Trophoblast cell (in vitro differentiated cells and primary cell): Measurements from ENCODE around the gene ZIK1.

Source experiments
- DNase-seq, 2 donors: peaks; one replicate each; pipeline ENCODE4 v3.0.0-alpha.2; 2016
- H2AFZ ChIP-seq: 2 replicates; pipeline ENCODE4 v1.6.1; 2013; ENCODE audit warnings: low read length, moderate library complexity, mild to moderate bottlenecking; ENCODE audit not compliant: insufficient read depth, poor library complexity
- H2AK5ac ChIP-seq: 2 replicates; pipeline ENCODE4 v1.6.1; 2013; ENCODE audit warnings: mild to moderate bottlenecking, low read length
- H2BK120ac ChIP-seq: 2 replicates; pipeline ENCODE4 v1.6.1; 2013; ENCODE audit warnings: low read length, mild to moderate bottlenecking, moderate library complexity; ENCODE audit not compliant: insufficient read depth, poor library complexity
- H2BK12ac ChIP-seq: 2 replicates; pipeline ENCODE4 v1.6.1; 2013; ENCODE audit warnings: mild to moderate bottlenecking, low read length, moderate library complexity
- H2BK5ac ChIP-seq: 2 replicates; pipeline ENCODE4 v1.6.1; 2013; ENCODE audit warnings: low read length, low read depth, moderate library complexity, mild to moderate bottlenecking; ENCODE audit not compliant: poor library complexity
- H3K14ac ChIP-seq: 2 replicates; pipeline ENCODE4 v1.6.1; 2013; ENCODE audit warnings: mild to moderate bottlenecking, low read length
- H3K18ac ChIP-seq: 2 replicates; pipeline ENCODE4 v1.6.1; 2013; ENCODE audit warnings: mild to moderate bottlenecking, low read length
- H3K23ac ChIP-seq: 2 replicates; pipeline ENCODE4 v1.6.1; 2013; ENCODE audit warnings: low read length
- H3K27ac ChIP-seq: 2 replicates; pipeline ENCODE4 v1.5.1; 2013; ENCODE audit warnings: low read depth, mild to moderate bottlenecking, inconsistent platforms, low read length, moderate library complexity
- H3K27me3 ChIP-seq: 2 replicates; pipeline ENCODE4 v1.6.1; 2013; ENCODE audit warnings: inconsistent platforms, mild to moderate bottlenecking, low read length, moderate library complexity; ENCODE audit not compliant: insufficient read depth
- H3K36me3 ChIP-seq, 2 experiments: 1 replicate in 1 of 2; 2 replicates in 1 of 2; pipeline ENCODE4 v1.6.1; 2013; ENCODE audit warnings: low read length in 2 of 2, mild to moderate bottlenecking in 2 of 2, moderate library complexity in 1 of 2; ENCODE audit not compliant: insufficient read depth in 2 of 2, control insufficient read depth in 1 of 2
- H3K4ac ChIP-seq: 2 replicates; pipeline ENCODE4 v1.6.1; 2013; ENCODE audit warnings: low read depth, mild to moderate bottlenecking, low read length, moderate library complexity
- H3K4me1 ChIP-seq, 2 experiments: 1 replicate in 1 of 2; 2 replicates in 1 of 2; pipeline ENCODE4 v1.6.1; 2013; ENCODE audit warnings: low read length in 2 of 2, mild to moderate bottlenecking in 2 of 2, moderate library complexity in 1 of 2; ENCODE audit not compliant: insufficient read depth in 2 of 2, control insufficient read depth in 1 of 2
- H3K4me2 ChIP-seq: 2 replicates; pipeline ENCODE4 v1.6.1; 2013; ENCODE audit warnings: inconsistent platforms, mild to moderate bottlenecking, low read length, moderate library complexity
- H3K4me3 ChIP-seq: 2 replicates; pipeline ENCODE4 v1.5.1; 2013; ENCODE audit warnings: mild to moderate bottlenecking, low read depth, low read length, inconsistent platforms
- H3K79me1 ChIP-seq: one replicate; pipeline ENCODE4 v1.6.1; 2013; ENCODE audit warnings: low read length
- H3K79me2 ChIP-seq: 2 replicates; pipeline ENCODE4 v1.6.1; 2013; ENCODE audit warnings: low read length, mild to moderate bottlenecking; ENCODE audit not compliant: control insufficient read depth, insufficient read depth, poor library complexity
- H3K9ac ChIP-seq: 2 replicates; pipeline ENCODE4 v1.6.1; 2013; ENCODE audit warnings: mild to moderate bottlenecking, low read length
- H3K9me3 ChIP-seq: 2 replicates; pipeline ENCODE4 v1.6.1; 2013; ENCODE audit warnings: low read depth, mild to moderate bottlenecking, control low read depth, inconsistent platforms, low read length; ENCODE audit not compliant: insufficient read depth
- H4K12ac ChIP-seq: 2 replicates; pipeline ENCODE4 v1.6.1; 2013; ENCODE audit warnings: low read depth, mild to moderate bottlenecking, low read length, moderate library complexity
- H4K8ac ChIP-seq: 2 replicates; pipeline ENCODE4 v1.6.1; 2013; ENCODE audit warnings: low read depth, mild to moderate bottlenecking, low read length, moderate library complexity
- H4K91ac ChIP-seq: one replicate; pipeline ENCODE4 v1.6.1; 2013; ENCODE audit warnings: low read depth, mild to moderate bottlenecking, low read length, moderate library complexity
- WGBS: extraction: QIAGEN DNeasy Blood & Tissue Kit; methylation state at CpG from one replicate; pipeline ENCODE4 v1.1.7; 2013; ENCODE audit warnings: missing lambda C conversion rate; ENCODE audit not compliant: insufficient read length, insufficient coverage; ENCODE audit errors: extremely low coverage; 5-methylcytosine and 5-hydroxymethylcytosine counted together

Gene ZIK1

GRCh38 chr19:57641715-57642234, 57.8 kb downstream of the ZIK1 start:
- Histone ChIP-seq H3K27me3 (no peaks in the 10 kb centered on the region), H3K4me1 (no peaks in the 10 kb centered on the region), H3K79me2 (no peaks in the 10 kb centered on the region), H3K14ac (no peak overlapping the region), H2AFZ (no peak overlapping the region), H3K79me1 (no peaks in the 10 kb centered on the region), H4K8ac (no peak overlapping the region), H3K27ac (no peak overlapping the region), H4K91ac (no peak overlapping the region), H2BK120ac (no peak overlapping the region), H3K9me3 (peaks cover 1% of the 10 kb centered on the region), H3K4ac (no peak overlapping the region), H2AK5ac (no peak overlapping the region), H3K4me3 (no peak overlapping the region), H2BK5ac (no peak overlapping the region), H2BK12ac (no peak overlapping the region), H3K4me2 (no peak overlapping the region), H3K23ac (no peak overlapping the region), H4K12ac (no peak overlapping the region), H3K36me3 (peaks cover 20 to 36% of the 10 kb centered on the region in 2 experiments), H3K9ac (no peak overlapping the region), H3K18ac (no peak overlapping the region)
- no peak for DNase-seq
- no CpG with 5 or more reads among the region's 4 CpGs for WGBS

DNA sequence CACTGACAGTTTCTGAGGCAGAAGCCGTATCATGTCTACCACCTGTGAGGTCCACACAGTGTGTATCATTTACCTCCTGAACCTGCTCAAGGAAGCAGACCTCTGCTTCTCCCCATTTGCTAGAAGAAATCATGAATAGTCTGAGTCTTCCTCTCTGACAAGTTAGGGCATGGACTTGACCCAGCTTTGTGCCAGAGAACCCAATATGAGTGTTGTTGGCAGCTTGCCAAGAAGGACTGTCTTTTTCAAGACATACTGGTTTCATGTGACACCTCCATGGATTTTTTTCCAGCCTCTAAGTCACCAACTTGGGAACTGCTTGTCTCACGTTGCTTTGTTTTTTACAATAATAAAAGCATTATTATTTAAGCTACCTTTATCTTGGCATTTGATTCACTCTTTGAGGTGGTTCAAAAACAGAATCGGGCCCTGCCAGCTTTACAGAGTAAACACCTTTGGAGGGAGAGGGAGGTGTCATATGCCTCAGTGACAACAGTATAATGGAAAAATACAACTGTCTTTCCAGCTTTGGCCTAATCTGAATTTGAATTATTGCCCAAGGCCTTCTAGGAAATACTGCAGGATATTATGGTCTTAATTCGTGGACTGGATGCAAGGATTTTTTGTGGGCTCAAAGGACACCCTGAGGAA, 58.6 kb downstream of the ZIK1 start:
- no peak overlapping the region for H2BK12ac ChIP-seq
- no peak overlapping the region for H3K27ac ChIP-seq
- no peaks in the 10 kb centered on the region for H3K4me1 ChIP-seq
- H4K91ac ChIP-seq, result no peak overlapping the region
- H4K8ac ChIP-seq, result no peak overlapping the region
- no peak overlapping the region for H3K23ac ChIP-seq
- H3K9ac ChIP-seq, result no peak overlapping the region
- DNase-seq, result no peak
- no peaks in the 10 kb centered on the region for H3K79me1 ChIP-seq
- no peak overlapping the region for H2BK120ac ChIP-seq
- H3K4me2 ChIP-seq, result no peak overlapping the region
- H4K12ac ChIP-seq, result no peak overlapping the region
- H2BK5ac ChIP-seq, result no peak overlapping the region
- H3K14ac ChIP-seq, result no peak overlapping the region
- no peak overlapping the region for H3K18ac ChIP-seq
- no peaks in the 10 kb centered on the region for H3K27me3 ChIP-seq
- no peaks in the 10 kb centered on the region for H3K79me2 ChIP-seq
- H2AK5ac ChIP-seq, result no peak overlapping the region
- no peak overlapping the region for H3K4me3 ChIP-seq
- H3K4ac ChIP-seq, result no peak overlapping the region
- peaks cover 1% of the 10 kb centered on the region for H3K9me3 ChIP-seq
- H2AFZ ChIP-seq, result no peak overlapping the region
- peaks cover 18 to 33% of the 10 kb centered on the region in 2 experiments for H3K36me3 ChIP-seq
- WGBS, result no CpG with 5 or more reads among the region's 4 CpGs
